ENCODE data around the gene C12orf76. TPM values are rescaled to one million over a fixed set of nuclear protein-coding genes. Genes with fewer than 3 reads are reported as not detected.

C12orf76 gene
- total RNA-seq, 1 experiment from 2014 or later, result 7.3 TPM

GRCh38 chr12:110024051-110024450, 24.3 kb downstream of the C12orf76 start:
- H3K4me1 Mint-ChIP-seq (ENCODE audit: insufficient read depth, unreplicated experiment), result peaks cover 14% of the 10 kb centered on the region
- BruUV-seq (replicated peaks), result no TSS peak
- no peaks in the 10 kb centered on the region for H3K9me3 Mint-ChIP-seq (ENCODE audit: unreplicated experiment)
- H3K27me3 Mint-ChIP-seq (ENCODE audit: insufficient read depth, unreplicated experiment), result no peaks in the 10 kb centered on the region
- H3K36me3 Mint-ChIP-seq (ENCODE audit: insufficient read depth, unreplicated experiment), result peaks cover 73% of the 10 kb centered on the region
- POLR2A ChIA-PET, result interaction anchor here (1.0 to 1.6 kb wide), 6 partner anchors 12 to 24 kb away, joined by 3 to 6 read pairs (median 4); no protein-coding TSS in a partner anchor
- intact Hi-C loops (cut with micrococcal nuclease), result loop anchor here (2.0 kb wide), 1 partner anchor 23 kb away; no protein-coding TSS in a partner anchor
- TF ChIP-seq CTCF (IDR thresholded peaks at IDR 0.05; ENCODE audit: unreplicated experiment), result no peak
- no peak overlapping the region for H3K4me3 Mint-ChIP-seq (ENCODE audit: unreplicated experiment)
- H3K27ac Mint-ChIP-seq (ENCODE audit: low read depth, unreplicated experiment), result no peak overlapping the region
- no peak for DNase-seq (ENCODE audit: unreplicated experiment)
- CTCF ChIA-PET, result interaction anchor here (0.6 to 3.3 kb wide), 9 partner anchors 11 to 451 kb away, joined by 3 to 9 read pairs (median 6); no protein-coding TSS in a partner anchor

- BruUV-seq (replicated peaks), result no TSS peak
- H3K36me3 Mint-ChIP-seq (ENCODE audit: insufficient read depth, unreplicated experiment), result peaks cover 76% of the 10 kb centered on the region
- ChIA-PET CTCF (interaction anchor here (0.6 to 3.3 kb wide), 10 partner anchors 13 to 579 kb away, joined by 3 to 9 read pairs (median 6); no protein-coding TSS in a partner anchor), POLR2A (interaction anchor here (0.9 to 1.6 kb wide), 6 partner anchors 13 to 25 kb away, joined by 3 to 5 read pairs (median 4); partner anchors contain the start of gene ANKRD13A)
- intact Hi-C loops (cut with micrococcal nuclease), result no loop called here
- no peaks in the 10 kb centered on the region for H3K27me3 Mint-ChIP-seq (ENCODE audit: insufficient read depth, unreplicated experiment)
- H3K9me3 Mint-ChIP-seq (ENCODE audit: unreplicated experiment), result no peaks in the 10 kb centered on the region
- no peak for DNase-seq (ENCODE audit: unreplicated experiment)
- no peak overlapping the region for H3K4me3 Mint-ChIP-seq (ENCODE audit: unreplicated experiment)
- H3K4me1 Mint-ChIP-seq (ENCODE audit: insufficient read depth, unreplicated experiment), result peaks cover 14% of the 10 kb centered on the region
- peak overlapping the region; percentile 16 for H3K27ac Mint-ChIP-seq (ENCODE audit: low read depth, unreplicated experiment)
- TF ChIP-seq CTCF (IDR thresholded peaks at IDR 0.05; ENCODE audit: unreplicated experiment), result no peak
These were observed 25.0 kb downstream of the C12orf76 start for GRCh38 chr12:110023059-110023980.

GRCh38 chr12:110020956-110021355, 27.4 kb downstream of the C12orf76 start:
- POLR2A ChIA-PET, result no interaction called here
- H3K27me3 Mint-ChIP-seq (ENCODE audit: insufficient read depth, unreplicated experiment), result no peaks in the 10 kb centered on the region
- no peak overlapping the region for H3K4me3 Mint-ChIP-seq (ENCODE audit: unreplicated experiment)
- no peak overlapping the region for H3K27ac Mint-ChIP-seq (ENCODE audit: low read depth, unreplicated experiment)
- intact Hi-C loops (cut with micrococcal nuclease), result no loop called here
- H3K9me3 Mint-ChIP-seq (ENCODE audit: unreplicated experiment), result no peaks in the 10 kb centered on the region
- H3K4me1 Mint-ChIP-seq (ENCODE audit: insufficient read depth, unreplicated experiment), result peaks cover 14% of the 10 kb centered on the region
- no peak for DNase-seq (ENCODE audit: unreplicated experiment)
- no peak for TF ChIP-seq CTCF (IDR thresholded peaks at IDR 0.05; ENCODE audit: unreplicated experiment)
- no TSS peak for BruUV-seq (replicated peaks)
- peaks cover 80% of the 10 kb centered on the region for H3K36me3 Mint-ChIP-seq (ENCODE audit: insufficient read depth, unreplicated experiment)
- CTCF ChIA-PET, result interaction anchor here (0.6 to 0.7 kb wide), 2 partner anchors 10 to 22 kb away, joined by 3 to 4 read pairs; no protein-coding TSS in a partner anchor

GRCh38 chr12:110015132-110015531, 33.2 kb downstream of the C12orf76 start:
- Mint-ChIP-seq H3K9me3 (ENCODE audit: unreplicated experiment) (no peaks in the 10 kb centered on the region), H3K4me1 (ENCODE audit: insufficient read depth, unreplicated experiment) (peaks cover 7% of the 10 kb centered on the region), H3K27ac (ENCODE audit: low read depth, unreplicated experiment) (no peak overlapping the region), H3K36me3 (ENCODE audit: insufficient read depth, unreplicated experiment) (peaks cover 65% of the 10 kb centered on the region), H3K4me3 (ENCODE audit: unreplicated experiment) (no peak overlapping the region), H3K27me3 (ENCODE audit: insufficient read depth, unreplicated experiment) (no peaks in the 10 kb centered on the region)
- ChIA-PET CTCF (no interaction called here), POLR2A (no interaction called here)
- intact Hi-C loops (cut with micrococcal nuclease), result no loop called here
- BruUV-seq (replicated peaks), result no TSS peak
- no peak for DNase-seq (ENCODE audit: unreplicated experiment)
- TF ChIP-seq CTCF (IDR thresholded peaks at IDR 0.05; ENCODE audit: unreplicated experiment), result no peak
